Endothelial cell (in vitro differentiated cells): Measurements from ENCODE around the gene UPK1B. TPM values are rescaled to one million over a fixed set of nuclear protein-coding genes. Genes with fewer than 3 reads are reported as not detected.
A peak's percentile ranks its signal among the peaks of the same experiment; 100 is the strongest.
"Not testable (repeated sequence)": the region's sequence is repeated elsewhere in the genome, so short reads cannot be mapped to it uniquely, and the experiment has no call there.

Experiments
- DNase-seq: peaks from one replicate; pipeline ENCODE4 v3.0.0; 2021; ENCODE audit warnings: low spot score
- H3K27ac Mint-ChIP-seq: one replicate; pipeline ENCODE4 v1.8.0; 2021; ENCODE audit warnings: mixed read lengths, inconsistent platforms; ENCODE audit not compliant: unreplicated experiment
- H3K27me3 Mint-ChIP-seq: one replicate; pipeline ENCODE4 v1.8.0; 2021; ENCODE audit warnings: mild to moderate bottlenecking, moderate library complexity, mixed read lengths, inconsistent platforms; ENCODE audit not compliant: unreplicated experiment
- H3K36me3 Mint-ChIP-seq: one replicate; pipeline ENCODE4 v1.8.0; 2021; ENCODE audit warnings: mild to moderate bottlenecking, low read depth, mixed read lengths, inconsistent platforms; ENCODE audit not compliant: unreplicated experiment
- H3K4me1 Mint-ChIP-seq: one replicate; pipeline ENCODE4 v1.8.0; 2021; ENCODE audit warnings: mild to moderate bottlenecking, mixed read lengths, inconsistent platforms; ENCODE audit not compliant: unreplicated experiment
- H3K4me3 Mint-ChIP-seq: one replicate; pipeline ENCODE4 v1.8.0; 2021; ENCODE audit warnings: mild to moderate bottlenecking, mixed read lengths, inconsistent platforms; ENCODE audit not compliant: unreplicated experiment
- H3K9me3 Mint-ChIP-seq: one replicate; pipeline ENCODE4 v1.8.0; 2021; ENCODE audit warnings: mixed read lengths, inconsistent platforms; ENCODE audit not compliant: unreplicated experiment
- CTCF ChIP-seq: fragments of 200-600 bp; sonication (generic); IDR thresholded peaks from one replicate; pipeline ENCODE4 v1.5.0; 2021; ENCODE audit warnings: antibody characterized with exemption; ENCODE audit not compliant: unreplicated experiment
- long read RNA-seq: library from polyadenylated mRNA; unstranded; transcript quantifications from one replicate; pipeline ENCODE4 v2.0.0, GENCODE V29; 2020; ENCODE audit not compliant: unreplicated experiment
- total RNA-seq: library from RNA; stranded (reverse); fragmentation: NEBNext Ultra II Directional; extraction: Animal tissue kit (Norgen Biotek cat#: 25700); gene quantifications from one replicate; pipeline ENCODE4 v1.2.1, GENCODE V29; 2021; ENCODE audit not compliant: unreplicated experiment

The UPK1B gene
- total RNA-seq: not detected
- long read RNA-seq: 0 reads

- Mint-ChIP-seq H3K9me3 (no peaks in the 10 kb centered on the region), H3K27ac (no peak within 1 kb of the TSS), H3K4me1 (no peaks in the 10 kb centered on the region), H3K27me3 (peaks cover 2% of the 10 kb centered on the region), H3K36me3 (no peaks in the 10 kb centered on the region), H3K4me3 (no peak within 1 kb of the TSS)
- peak; percentile 12 for DNase-seq
- no peak for TF ChIP-seq CTCF
Measured at GRCh38 chr3:119173325-119173724, at the start of gene UPK1B. TSS of gene UPK1B (plus strand) at chr3:119173598. CDS start at chr3:119186742, 13,144 bp downstream.

- DNase-seq: no peak
- H3K9me3 Mint-ChIP-seq: peaks cover 1% of the 10 kb centered on the region
- no peak for TF ChIP-seq CTCF
- peaks cover 4% of the 10 kb centered on the region for H3K27me3 Mint-ChIP-seq
- H3K4me3 Mint-ChIP-seq: no peak overlapping the region
- no peaks in the 10 kb centered on the region for H3K4me1 Mint-ChIP-seq
- peaks cover under 1% of the 10 kb centered on the region for H3K36me3 Mint-ChIP-seq
- H3K27ac Mint-ChIP-seq: no peak overlapping the region
Measured at GRCh38 chr3:119125342-119125741, 48.1 kb upstream of the UPK1B start.

GRCh38 chr3:119125742-119126504, 47.5 kb upstream of the UPK1B start:
- peaks cover 4% of the 10 kb centered on the region for H3K27me3 Mint-ChIP-seq
- H3K4me1 Mint-ChIP-seq: no peaks in the 10 kb centered on the region
- TF ChIP-seq CTCF: no peak
- H3K4me3 Mint-ChIP-seq: no peak overlapping the region
- DNase-seq: no peak
- H3K27ac Mint-ChIP-seq: no peak overlapping the region
- H3K36me3 Mint-ChIP-seq: no peaks in the 10 kb centered on the region
- H3K9me3 Mint-ChIP-seq: no peaks in the 10 kb centered on the region

- DNase-seq, H3K4me3 Mint-ChIP-seq, H3K36me3 Mint-ChIP-seq: not testable (repeated sequence)
Measured at GRCh38 chr3:119130291-119130690, 43.1 kb upstream of the UPK1B start.

GRCh38 chr3:119132291-119132690, 41.1 kb upstream of the UPK1B start:
- not testable (repeated sequence) for H3K9me3 Mint-ChIP-seq, DNase-seq, H3K36me3 Mint-ChIP-seq, H3K27me3 Mint-ChIP-seq, H3K27ac Mint-ChIP-seq, H3K4me1 Mint-ChIP-seq, H3K4me3 Mint-ChIP-seq

More at GRCh38 chr3:119130291-119130690, 43.1 kb upstream of the UPK1B start:
- H3K9me3 Mint-ChIP-seq, H3K27me3 Mint-ChIP-seq, H3K27ac Mint-ChIP-seq, H3K4me1 Mint-ChIP-seq: not testable (repeated sequence)

- H3K27ac Mint-ChIP-seq, H3K27me3 Mint-ChIP-seq, H3K4me3 Mint-ChIP-seq, H3K36me3 Mint-ChIP-seq, H3K4me1 Mint-ChIP-seq, DNase-seq, H3K9me3 Mint-ChIP-seq: not testable (repeated sequence)
Measured at GRCh38 chr3:119139360-119139759, 34.0 kb upstream of the UPK1B start.
